GM18867 (cell line): ENCODE measurements around the gene ZNG1F.
"Not testable (repeated sequence)": the region's sequence is repeated elsewhere in the genome, so short reads cannot be mapped to it uniquely, and the experiment has no call there.

Experiments used
- ATAC-seq: cut with Tn5 transposase; IDR thresholded peaks from one replicate; pipeline ENCODE4 v1.9.1; 2021; ENCODE audit warnings: mild to moderate bottlenecking, moderate library complexity; ENCODE audit not compliant: unreplicated experiment

The ZNG1F gene

DNA sequence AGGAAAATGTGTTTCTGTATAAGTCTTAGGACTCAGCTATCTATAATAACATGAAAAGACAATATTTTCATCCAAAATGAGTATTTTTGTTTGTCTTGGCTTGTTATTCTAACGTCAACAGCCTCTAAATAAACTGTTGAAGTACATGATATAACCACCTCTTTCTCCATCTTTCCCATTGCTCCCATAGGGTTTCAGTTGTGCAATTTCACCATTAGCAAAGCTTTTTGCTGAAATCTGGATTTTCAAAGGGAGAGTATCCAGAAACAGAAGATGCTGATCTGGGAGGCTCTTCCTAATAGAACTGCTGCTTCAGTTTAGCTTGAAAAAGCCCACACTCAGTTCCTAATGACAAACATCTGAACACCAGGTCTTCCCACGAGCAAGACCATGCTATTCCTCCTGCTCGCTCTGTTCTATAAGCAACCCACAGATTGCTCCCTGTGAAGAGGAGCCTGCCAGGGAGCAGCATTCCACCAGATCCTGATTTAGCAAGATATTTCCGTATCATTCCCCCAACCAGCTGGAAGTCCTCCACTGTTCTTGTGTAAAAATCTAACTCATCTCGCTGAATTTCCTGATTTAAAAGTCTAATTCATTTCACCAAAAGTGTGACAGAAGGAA, 101.8 kb downstream of the ZNG1F start:
- not testable (repeated sequence) for ATAC-seq

DNA sequence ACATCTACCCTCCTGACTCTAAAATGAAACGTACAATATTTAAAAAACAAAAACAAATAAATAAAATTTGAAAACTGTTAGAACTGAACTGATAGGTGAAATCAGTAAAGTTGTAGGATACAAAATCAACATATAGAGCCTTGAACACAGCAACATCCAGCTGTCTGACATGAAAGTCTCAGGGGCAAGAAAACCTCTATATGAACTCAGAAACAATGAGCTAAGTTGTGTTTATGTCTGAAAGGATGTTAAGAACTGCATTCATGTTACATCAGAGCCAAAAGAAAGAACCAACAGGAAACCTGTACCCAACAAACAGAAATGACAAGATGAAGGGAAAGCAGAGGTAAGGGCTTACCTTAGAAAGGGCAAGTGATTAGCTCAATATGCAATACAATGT, 102.4 kb downstream of the ZNG1F start:
- ATAC-seq: not testable (repeated sequence)

DNA sequence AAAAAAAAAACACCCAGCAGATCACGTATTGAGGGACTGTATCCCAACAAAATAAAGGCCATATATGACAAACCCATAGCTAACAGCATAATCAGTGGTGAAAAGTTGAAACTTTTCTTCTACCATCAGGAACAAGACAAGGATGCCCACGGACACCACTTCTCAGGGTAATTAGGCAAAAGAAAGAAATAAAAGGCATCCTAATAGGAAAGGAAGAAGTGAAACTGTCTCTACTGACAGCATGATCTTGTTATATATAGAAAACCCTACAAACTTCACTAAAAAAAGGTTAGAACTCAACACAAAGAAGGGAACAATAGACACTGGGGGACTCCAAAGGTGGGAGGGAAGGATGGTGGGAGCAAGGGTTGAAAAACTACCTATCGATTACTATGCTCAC, 102.9 kb downstream of the ZNG1F start:
- ATAC-seq: not testable (repeated sequence)

DNA sequence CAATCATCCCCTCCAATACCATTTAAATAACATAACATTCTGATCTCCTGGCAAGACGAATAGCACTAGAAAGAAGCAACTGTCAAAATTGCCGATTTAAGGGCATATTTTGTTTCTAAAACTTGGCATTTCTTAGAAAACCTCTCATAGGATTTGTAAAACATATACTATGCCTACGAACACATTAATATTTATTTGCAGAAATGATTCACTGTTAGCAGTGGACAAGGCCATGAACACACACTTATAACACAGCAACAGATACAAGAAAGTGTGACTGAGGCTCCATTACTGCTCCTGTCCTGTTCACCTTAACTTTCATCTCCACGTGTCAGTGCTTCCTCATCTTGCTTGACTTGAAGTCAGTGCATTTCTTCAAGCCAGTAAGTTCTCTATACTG, 106.8 kb downstream of the ZNG1F start:
- ATAC-seq: not testable (repeated sequence)
